ELF-1 (cell line): ENCODE results near the gene NSUN6.

ENCODE experiments used
- DNase-seq: peaks from one replicate; pipeline ENCODE4 v3.0.0-alpha.2; 2016; ENCODE audit warnings: low read depth, low spot score

The NSUN6 gene

GRCh38 chr10:18651324-18652007 is at the start of gene NSUN6:
Gene NSUN6, minus strand, starts transcription at chr10:18651587. Its CDS starts 384 bp downstream, at chr10:18651203.
- peak; percentile 95 for DNase-seq

GRCh38 chr10:18699849-18700840 is 48.8 kb upstream of the NSUN6 start:
- no peak for DNase-seq

GRCh38 chr10:18690541-18690940 is 39.2 kb upstream of the NSUN6 start:
- no peak for DNase-seq

GRCh38 chr10:18689498-18689897 is 38.1 kb upstream of the NSUN6 start:
- DNase-seq, result no peak

- DNase-seq, result no peak
Observed at GRCh38 chr10:18687706-18688105, 36.3 kb upstream of the NSUN6 start.

GRCh38 chr10:18687195-18687594 is 35.8 kb upstream of the NSUN6 start:
- DNase-seq, result no peak

GRCh38 chr10:18685555-18685954 is 34.2 kb upstream of the NSUN6 start:
- no peak for DNase-seq

GRCh38 chr10:18684953-18685352 is 33.6 kb upstream of the NSUN6 start:
- DNase-seq, result no peak

GRCh38 chr10:18684416-18684815 is 33.0 kb upstream of the NSUN6 start:
- no peak for DNase-seq

GRCh38 chr10:18683427-18683826 is 32.0 kb upstream of the NSUN6 start:
- no peak for DNase-seq

- DNase-seq, result no peak
Observed at GRCh38 chr10:18681971-18682411, 30.6 kb upstream of the NSUN6 start.

GRCh38 chr10:18681366-18681765 is 30.0 kb upstream of the NSUN6 start:
- DNase-seq, result no peak

GRCh38 chr10:18680754-18681153 is 29.4 kb upstream of the NSUN6 start:
- DNase-seq, result no peak

GRCh38 chr10:18675086-18675801 is 23.9 kb upstream of the NSUN6 start:
- no peak for DNase-seq

- DNase-seq, result no peak
Observed at GRCh38 chr10:18668026-18668425, 16.6 kb upstream of the NSUN6 start.

GRCh38 chr10:18666810-18667209 is 15.4 kb upstream of the NSUN6 start:
- DNase-seq, result no peak

GRCh38 chr10:18665815-18666558 is 14.6 kb upstream of the NSUN6 start:
- no peak for DNase-seq

GRCh38 chr10:18664841-18665478 is 13.6 kb upstream of the NSUN6 start:
- DNase-seq, result no peak

GRCh38 chr10:18660816-18661431 is 9.5 kb upstream of the NSUN6 start:
- DNase-seq, result no peak

GRCh38 chr10:18659819-18660535 is 8.6 kb upstream of the NSUN6 start:
- DNase-seq, result peak; percentile 70
